Urothelium cell line (cell line): ENCODE data around the gene KCNMA1.

ENCODE experiments used
- DNase-seq: peaks from one replicate; pipeline ENCODE4 v3.0.0; 2011; ENCODE audit warnings: low spot score, mixed read lengths
- FAIRE-seq: peaks from 2 replicates; lab custom pipeline; 2011; peaks lifted over from hg19 to GRCh38; lab: Jason Lieb, UNC

Gene KCNMA1

DNA sequence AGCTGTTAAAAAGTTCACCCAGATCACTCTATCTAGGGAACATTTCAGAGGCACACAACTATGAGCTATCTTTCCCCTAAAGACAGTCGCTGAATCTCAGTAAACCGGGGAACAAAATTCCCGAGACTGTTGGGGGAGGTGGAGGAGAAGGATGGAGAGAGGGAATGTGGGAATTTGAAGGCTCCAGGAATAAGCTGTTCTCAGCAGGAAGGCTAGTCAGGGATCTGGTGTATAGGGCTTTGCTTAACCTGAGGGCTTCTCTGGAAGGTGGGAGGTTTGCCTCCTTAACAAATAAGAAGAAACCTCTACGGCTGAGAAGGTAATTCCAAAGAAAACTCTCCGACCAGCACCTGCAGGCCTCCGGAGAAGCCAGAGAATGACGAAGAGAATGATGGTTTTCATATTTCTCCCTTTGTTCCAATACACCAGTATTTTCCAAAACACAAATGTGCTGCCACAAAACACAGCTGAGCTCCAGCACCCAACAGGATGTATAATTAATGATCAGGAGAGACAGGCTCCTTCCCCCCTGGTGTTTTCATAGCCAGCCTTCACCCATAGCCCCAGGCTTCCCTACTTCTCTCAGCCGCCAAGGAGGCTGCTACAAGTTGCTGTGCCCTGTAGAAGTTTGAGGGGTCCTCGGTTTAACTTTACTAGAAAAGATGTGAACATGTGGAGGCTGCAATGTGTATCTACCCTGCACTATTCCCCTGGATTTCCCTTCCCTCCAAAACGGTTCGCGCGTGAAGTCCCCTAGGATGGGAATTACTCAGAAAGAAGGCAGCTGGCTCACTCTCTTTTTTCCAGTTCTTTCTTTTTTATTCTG lies 2.0 kb downstream of the KCNMA1 start:
- FAIRE-seq (no peak), DNase-seq (no peak)

DNA sequence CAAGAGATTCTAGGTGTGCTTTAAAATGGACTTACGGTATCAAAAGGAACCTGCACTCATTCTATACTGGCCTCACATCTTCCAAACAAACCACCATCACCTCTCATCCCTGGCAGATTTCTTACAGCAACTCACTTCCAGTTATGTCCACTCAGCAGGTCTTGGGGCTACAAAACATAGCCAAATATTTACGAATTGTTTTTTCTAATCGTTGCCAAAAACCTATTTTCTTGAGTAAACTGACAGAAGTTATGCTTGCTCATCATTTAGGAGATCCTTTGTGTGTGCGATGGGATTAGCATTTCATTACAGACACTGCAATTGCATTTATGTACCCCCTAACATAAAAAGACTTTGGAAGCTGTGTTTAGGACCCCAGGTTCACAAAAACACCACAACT lies 2.7 kb downstream of the KCNMA1 start:
- FAIRE-seq (no peak), DNase-seq (no peak)

DNA sequence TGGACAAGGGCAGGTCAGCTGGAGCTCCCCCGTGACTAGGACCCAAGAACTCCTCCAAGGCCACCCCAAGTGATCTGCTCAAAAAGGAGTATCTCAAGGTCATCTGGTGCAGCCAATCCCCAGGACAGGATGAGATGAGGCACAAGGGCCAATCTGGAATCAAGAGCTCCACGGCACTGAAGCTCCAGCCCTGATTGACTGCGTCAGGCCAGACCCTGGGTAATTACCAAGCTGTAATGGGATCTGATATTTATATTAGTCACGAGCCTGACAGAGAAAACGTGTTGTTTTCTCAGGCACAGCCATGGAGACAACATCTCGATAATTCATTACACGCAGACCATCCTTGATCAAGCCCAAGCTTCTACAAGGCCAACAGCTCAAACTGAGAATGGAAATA lies 4.2 kb downstream of the KCNMA1 start:
- DNase-seq (no peak), FAIRE-seq (peak; percentile 37)

DNA sequence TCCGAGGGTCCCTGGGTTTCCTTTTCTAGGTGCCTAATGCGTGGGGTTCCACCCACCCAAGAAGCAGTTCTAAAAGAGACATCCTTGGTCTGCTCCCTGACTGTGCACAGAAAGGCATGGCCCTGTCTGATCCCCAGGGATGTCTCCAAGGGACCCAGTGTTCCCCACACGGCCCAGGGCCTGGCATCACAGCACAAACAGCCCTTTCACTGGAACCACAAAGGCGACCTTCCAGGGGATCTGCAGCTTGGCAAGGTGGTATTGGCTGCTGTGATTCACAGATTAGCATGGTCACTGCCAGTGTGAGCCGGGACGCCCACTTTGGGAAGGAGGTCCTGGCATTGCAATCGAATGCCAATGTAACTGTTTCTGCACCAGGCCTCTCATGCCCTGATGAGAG lies 6.4 kb downstream of the KCNMA1 start:
- FAIRE-seq (no peak), DNase-seq (no peak)

DNA sequence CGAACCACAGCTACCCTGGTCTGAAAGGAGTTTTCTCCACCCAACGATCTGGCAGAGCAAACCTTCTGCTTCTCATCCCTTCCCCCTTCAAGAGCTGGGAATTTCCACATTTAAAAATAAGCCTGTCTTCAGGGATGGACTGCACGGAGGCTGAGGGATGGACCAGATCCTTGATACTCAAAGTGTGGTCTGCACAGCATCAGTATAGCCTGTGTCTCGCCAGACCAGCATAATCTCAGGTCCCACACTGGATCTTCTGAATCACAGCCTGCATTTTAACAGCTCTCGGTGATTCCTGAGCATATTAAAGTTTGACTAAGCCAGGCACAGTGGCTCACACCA lies 7.1 kb downstream of the KCNMA1 start:
- FAIRE-seq (no peak), DNase-seq (no peak)

DNA sequence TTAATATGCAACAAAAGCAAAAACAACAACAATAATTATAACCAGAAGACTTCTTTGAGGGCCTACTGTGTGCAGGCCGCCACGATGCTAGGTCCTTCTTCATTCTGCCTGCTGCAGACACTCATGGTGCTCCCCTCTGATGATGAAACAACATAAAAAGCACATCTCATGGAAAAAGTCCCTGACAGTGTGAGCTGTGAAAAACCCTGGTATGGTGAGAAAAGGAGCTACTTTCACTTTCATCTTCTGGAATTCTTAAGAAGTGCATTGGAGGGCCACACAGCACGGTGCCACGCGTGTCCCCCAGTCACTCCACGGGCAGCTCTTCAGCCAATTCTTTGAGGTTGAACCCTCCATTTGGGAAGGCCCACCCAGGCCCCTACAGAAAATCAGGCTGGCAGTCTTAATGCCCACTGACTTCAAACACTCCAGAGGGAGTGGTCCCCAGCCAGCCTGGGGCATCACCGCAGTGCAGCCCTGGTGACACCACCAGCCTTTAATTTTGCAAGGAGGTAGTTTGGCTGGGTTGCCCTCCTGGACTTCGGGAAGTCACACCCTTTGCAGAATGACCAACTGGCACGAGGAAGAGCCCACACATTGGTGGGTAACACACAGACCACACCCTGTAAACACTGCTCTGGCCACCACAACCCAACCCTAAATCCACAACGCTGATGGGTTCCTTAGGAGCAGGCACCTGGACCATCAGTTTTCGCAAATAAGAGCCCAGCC lies 7.7 kb downstream of the KCNMA1 start:
- FAIRE-seq: no peak
- no peak for DNase-seq

DNA sequence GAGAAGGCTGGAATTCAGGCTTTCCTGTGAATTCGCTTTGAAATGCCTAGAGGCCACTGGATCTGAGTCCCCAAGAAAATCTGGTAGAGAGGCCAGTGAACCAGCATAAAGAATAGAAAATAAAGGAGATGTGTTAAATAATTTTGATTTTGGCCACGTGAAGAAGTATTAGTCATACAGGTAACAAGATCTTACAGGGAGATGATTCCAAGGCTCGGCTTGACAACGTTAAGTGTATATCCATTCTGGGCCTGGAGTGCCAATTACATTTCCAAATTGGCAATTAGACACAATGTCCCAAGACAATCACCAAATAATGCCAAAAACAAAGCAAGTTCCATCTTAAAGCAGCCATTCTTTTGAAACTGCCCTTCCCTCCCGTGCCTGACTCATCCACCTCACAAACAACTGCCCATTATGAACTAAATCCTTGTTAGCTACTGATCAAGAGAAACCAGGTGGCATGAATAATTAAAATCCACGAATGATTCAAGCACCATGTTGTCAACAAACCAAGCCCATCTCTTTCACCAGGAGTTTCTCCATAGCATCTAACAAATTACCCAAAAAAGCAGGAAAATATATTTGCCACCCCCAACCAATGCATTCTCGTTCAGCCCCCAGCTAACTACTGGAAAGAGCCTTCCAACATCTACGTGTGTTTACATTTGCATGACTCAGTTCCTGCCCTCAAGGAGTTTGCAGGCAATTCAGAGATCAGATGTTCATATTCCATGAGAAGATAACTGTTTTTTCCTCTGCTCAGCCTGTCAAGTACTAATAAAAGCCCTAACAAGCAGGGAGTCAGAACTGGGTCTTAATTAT lies 8.5 kb downstream of the KCNMA1 start:
- DNase-seq: no peak
- FAIRE-seq: no peak

DNA sequence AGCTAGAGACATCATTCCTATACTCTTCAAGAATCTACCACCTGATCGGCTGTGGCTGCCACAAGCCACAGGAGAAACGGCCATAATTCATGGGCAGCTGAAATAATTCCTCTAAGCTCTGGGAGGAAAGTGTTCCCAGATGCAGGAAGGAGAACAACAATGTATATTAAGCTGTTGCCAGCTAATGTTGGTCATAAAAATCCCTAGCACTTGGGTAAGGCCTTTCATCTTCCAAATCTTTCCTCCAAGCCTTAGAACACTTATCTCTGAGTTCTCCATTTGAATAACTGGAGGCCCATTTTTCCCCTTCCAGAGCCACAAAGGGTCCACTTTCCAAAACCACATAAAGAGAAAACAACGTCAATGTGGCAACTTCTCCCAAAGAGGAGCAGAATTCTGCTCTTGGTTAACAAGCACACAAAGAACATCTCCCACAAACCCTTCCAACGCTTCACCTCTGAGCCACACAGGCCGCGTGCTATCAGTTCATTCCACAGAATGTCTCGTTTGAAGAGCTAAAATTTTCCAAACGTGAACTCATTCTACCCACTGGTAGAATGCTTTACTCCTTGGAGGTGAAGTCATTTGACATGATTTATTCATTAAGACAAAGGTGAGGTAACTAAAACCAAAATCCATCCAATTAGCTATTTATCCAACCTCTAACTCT lies 11.2 kb downstream of the KCNMA1 start:
- no peak for FAIRE-seq

DNA sequence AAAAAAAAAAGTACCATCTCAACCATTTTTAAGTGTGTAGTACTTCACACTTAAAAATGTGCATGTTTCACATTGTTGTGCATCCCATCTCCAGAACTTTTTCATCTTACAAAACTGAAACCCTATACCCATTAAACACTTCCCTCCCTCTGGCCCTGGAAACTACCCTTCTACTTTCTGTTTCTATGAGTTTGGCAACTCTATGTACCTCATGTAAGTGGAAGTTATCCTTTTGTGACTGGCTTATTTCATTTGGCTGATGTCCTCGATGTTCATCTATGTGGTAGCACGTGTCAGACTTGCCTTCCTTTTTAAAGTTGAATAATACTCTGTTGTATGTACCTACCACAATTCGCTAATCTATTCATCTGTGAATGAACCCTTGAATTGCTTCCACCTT lies 12.2 kb downstream of the KCNMA1 start:
- FAIRE-seq (peak; percentile 50), DNase-seq (no peak)

More for the DNA sequence above, 11.2 kb downstream of the KCNMA1 start:
- DNase-seq: no peak

DNA sequence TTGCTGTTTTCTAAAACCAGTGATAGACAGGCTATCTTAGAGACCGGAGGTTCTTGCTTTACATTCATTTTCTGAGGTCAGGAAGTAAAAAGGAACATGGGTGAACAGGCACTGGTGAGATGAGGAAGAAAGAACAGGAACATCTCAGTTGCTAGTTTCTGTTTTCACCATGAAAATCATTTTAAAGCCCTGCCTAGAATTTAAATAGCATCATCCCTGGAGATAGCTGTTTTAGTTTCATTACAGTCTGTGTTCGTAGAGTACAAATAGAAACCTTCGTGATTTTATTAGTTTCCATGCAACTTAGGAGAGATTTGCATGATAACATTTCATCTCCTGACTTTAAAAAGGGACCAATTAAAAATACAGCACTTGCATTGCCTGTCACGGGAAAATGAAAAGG lies 14.7 kb downstream of the KCNMA1 start:
- no peak for FAIRE-seq
- DNase-seq: no peak

DNA sequence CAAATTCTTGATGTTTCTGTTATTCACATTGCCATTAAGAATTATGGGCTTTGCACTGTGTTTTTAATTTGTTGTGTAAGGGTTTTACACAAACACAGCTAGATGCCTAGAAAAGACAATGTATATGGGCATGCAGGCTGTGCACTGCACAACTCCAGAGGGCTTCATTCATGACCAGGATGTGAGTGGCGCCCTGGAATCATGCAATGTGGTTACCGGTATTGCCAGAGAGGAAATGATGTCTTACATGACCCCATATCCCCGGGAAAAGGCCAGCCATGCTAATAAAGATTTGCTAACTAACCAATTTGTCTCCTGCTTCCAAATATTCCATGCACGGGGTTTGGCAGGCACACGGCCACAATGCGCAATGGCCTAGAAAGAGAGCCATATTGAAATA lies 16.9 kb downstream of the KCNMA1 start:
- FAIRE-seq (no peak), DNase-seq (no peak)

DNA sequence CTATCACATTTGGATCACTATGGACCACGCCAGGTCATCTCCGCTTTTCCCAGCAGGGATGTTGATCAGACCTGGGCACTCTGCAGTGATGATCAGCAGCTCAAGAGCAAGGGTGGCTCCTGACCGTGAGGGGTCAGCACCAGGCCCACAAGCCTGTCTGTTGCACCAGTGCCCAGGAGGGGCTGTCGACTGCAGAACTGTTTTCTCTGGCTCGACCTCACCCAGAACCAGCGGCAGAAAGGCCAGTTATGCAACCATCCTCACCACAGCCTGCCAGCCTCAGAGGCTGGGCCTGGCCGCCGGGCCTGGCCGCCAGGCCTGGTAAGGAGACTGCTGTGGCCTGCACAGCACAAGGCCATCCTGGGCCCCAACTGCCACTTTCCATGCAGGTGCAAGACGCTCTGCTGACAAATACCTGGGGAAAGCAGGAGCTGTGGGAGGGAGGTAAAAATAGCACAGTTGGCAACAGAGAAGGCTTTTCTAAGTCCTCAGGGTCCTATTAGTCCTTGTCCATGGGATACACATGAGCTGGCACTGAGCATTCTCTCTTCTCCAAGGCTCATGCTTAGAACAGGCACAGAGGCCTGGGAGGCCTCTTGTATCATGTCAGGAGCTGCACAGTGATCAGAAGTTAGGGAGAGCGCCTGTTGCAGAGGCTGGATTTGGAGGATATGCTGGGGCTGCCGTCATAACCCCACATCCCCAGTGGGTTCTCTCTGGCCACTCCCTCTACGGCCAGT lies 17.5 kb downstream of the KCNMA1 start:
- no peak for DNase-seq
- no peak for FAIRE-seq

DNA sequence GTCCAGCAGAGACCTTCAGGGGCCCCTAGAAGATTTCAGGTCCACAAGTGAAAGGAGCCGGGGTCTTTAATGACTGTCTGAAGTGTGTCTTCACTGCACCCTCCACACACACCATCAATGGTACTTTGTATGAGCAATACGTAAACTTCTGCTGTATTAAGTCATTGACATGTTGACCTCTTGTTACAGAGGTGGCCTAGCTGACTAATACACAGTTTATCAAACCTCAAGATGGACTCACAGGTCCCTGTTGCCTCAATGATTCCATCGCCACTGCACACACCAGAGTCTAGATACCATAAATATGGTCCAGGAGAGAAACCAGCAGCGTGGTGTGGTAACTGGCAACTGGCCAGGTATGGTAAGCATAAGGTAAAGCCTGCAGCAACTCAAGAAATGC lies 19.5 kb downstream of the KCNMA1 start:
- FAIRE-seq (peak; percentile 84), DNase-seq (no peak)

DNA sequence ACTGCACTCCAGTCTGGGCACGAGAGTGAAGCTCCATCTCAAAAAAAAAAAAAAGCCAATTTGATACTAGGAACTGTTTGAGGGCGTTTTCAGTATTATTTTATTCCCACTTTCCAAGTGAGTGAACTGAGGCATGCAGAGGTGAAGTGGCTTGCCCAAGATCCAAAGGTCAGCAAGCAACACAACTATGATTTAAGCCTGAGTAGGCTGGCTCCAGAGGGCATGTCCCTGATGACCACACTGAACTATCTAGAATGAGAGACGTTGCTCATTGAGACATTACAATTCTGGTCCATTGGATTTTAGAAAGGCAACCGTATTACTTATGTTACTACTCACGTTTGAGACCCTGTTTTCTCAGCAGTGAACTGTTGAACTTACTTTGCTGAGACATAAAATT lies 20.8 kb downstream of the KCNMA1 start:
- no peak for FAIRE-seq
- no peak for DNase-seq

DNA sequence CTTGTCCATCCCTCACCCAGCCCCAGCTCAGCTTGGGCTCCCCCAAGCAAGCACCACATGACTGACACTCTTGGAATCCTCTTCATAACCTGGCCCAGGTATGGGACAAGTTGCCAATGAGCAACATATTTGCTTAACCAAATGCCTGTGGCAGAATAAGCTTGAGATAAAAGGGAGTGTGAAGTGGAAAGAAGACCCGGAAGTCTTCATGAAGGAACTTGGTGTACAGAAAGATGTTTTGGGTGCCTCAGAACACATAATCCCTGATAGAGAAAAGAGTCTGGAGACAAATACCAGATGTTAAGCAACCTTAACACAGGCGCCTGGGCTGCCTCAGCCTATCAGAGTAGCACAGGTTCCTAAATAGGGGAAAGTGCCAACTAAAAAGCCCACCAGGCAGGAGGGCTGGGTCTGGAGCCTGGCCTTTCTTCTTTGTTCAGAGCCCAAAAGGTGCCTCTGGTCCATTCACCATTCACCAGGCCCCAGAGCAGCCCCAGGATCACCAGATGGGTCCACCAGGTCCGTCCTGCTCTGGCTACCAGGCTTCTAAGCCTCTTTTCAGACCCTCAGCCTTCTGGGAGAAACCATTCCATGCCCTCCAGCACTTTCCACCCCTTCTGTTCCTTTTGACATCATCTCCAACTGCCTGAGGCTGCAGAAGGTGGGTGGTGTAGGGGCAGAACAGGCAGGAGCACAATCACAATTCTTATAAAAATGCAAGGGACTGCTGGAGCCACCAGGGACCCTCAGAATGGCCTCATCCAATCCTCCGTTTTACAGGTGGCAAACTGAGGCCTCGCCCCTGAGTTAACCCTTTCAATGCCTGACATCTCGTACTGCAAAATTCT lies 22.6 kb downstream of the KCNMA1 start:
- FAIRE-seq: peak; percentile 52

DNA sequence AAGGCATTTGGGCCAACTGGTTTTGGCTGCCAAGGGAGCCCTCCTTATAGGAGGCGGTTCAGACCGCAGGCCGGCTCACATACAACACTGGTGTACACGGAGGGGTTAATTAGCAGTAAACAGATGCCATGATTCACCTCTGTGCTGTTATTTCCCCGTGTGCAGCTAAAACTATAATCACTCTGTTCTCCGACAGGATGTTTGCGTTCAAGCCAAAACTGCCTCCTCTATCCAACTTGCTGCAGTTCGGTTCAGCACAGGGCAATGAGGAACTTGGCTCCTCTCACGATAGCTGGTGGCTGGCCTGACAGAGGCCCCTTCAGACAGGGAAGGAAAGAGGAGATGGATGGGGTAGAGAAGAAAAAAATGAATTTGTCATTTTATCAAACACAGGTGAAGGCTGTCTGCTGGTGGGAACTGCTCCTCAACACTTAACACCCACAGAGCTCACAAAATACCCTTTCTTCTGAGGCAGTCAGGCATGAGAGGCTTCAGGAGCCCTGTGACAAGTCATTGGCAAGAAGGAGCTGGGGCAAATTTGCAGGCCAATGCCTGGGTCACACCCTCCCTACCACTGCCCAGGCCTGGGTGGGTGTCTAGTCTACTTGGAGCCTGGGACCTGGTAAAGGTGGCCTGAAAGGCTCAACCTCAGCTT lies 24.0 kb downstream of the KCNMA1 start:
- FAIRE-seq: no peak

More for the DNA sequence above, 22.6 kb downstream of the KCNMA1 start:
- DNase-seq: no peak

DNA sequence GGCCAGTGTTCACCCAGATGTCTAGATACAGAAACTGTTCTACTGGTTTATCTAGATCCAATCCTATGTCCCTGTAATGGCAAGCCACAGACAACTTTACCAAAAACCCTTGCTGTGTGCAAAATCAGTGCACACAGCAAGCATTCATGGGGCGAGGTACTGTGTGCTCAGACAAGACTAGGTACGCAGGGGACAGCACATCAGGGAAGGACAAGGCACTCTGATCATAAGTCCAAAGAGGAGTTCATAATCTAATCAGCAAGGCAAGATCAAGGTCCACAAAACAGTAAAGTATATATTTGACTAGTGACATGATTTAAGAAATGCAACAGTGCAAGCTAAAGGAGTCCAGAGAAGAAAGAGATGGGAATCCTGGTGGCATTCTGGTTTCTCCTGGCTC lies 25.9 kb downstream of the KCNMA1 start:
- FAIRE-seq (no peak), DNase-seq (no peak)

More for the DNA sequence above, 24.0 kb downstream of the KCNMA1 start:
- no peak for DNase-seq

DNA sequence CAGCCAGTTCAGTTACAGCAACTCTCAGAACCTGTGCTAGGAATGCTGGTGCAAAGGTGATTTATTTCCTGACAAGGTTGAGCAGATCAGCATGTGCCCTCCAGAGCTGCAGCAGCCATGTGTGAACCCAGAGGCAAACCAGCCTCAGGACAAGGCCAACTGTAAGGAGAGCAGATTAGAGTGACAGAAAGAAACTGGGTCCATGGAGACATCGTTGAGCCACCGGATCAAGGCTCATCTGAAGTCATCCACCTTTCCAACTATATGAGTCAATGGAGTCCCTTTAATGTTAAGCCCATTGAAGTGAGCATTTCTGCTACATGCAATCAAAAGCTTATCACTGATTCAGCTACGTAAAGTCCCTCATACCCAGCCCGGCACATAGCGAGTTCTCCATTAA lies 26.4 kb downstream of the KCNMA1 start:
- DNase-seq (no peak), FAIRE-seq (no peak)

DNA sequence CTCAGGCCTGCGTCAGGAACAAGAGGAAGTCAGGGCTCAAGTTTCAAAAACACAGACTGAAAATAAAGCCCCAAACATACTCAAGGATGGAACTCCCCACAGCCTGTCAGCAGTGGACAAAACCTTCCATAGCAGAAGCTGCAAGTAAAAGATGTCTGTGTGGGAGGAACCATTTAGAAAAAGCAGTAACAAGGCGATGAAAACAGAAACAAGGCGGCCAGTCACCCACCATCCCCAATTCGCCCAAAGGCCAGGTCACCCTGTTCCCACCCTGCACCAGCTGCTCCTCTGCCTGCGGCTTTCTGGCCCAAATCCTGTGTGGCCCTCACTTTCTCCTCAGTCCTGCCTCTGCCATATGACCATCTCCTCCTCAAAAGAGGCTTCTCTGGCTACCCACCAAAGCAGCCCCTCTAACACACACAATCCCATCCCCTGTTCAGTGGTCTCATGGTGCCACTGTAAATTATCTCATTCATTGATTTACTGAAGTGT lies 27.8 kb downstream of the KCNMA1 start:
- no peak for DNase-seq
- no peak for FAIRE-seq
